SW480 (cell line): Measurements from ENCODE around the gene DIAPH1.

Source experiments
- DNase-seq: peaks from one replicate; pipeline ENCODE4 v3.0.0-alpha.2; 2016; ENCODE audit warnings: low spot score

Gene DIAPH1

DNA sequence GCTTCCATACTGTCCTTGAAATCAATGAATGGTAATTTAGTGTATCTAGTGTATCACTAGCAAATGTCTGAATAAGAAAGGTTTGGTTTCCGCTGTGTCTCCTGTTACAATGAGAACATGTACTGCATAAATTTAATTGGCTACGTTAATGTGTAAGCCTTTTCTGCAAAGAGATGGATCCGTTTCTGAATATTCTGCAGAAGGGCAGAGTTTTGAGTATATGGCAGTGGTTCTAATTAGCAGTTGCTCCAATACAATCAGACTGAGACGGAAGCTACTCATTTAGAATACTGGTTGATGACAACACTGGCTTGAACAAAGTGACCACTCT lies 134.5 kb downstream of the DIAPH1 start:
- no peak for DNase-seq

- no peak for DNase-seq
These were observed 134.9 kb downstream of the DIAPH1 start for GRCh38 chr5:141483902-141484301.

DNA sequence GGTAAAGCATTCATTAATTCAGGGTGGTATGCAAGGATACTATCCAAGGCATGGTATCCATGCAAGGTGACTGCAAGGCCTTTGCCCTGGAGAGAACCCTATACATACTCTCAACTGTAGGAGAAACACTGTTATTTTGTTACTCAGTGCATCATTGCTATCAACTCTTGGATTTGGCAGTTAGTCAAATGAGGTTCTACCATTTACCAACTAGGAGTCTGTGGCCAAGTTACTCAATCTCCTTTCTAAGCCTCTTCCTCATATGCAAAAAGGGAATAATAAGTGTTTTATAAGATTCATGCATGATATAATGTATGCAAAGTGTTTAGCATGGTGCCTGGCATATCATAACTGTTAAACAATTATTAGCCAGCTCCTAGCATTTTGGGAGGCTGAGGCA lies 139.0 kb downstream of the DIAPH1 start:
- no peak for DNase-seq

DNA sequence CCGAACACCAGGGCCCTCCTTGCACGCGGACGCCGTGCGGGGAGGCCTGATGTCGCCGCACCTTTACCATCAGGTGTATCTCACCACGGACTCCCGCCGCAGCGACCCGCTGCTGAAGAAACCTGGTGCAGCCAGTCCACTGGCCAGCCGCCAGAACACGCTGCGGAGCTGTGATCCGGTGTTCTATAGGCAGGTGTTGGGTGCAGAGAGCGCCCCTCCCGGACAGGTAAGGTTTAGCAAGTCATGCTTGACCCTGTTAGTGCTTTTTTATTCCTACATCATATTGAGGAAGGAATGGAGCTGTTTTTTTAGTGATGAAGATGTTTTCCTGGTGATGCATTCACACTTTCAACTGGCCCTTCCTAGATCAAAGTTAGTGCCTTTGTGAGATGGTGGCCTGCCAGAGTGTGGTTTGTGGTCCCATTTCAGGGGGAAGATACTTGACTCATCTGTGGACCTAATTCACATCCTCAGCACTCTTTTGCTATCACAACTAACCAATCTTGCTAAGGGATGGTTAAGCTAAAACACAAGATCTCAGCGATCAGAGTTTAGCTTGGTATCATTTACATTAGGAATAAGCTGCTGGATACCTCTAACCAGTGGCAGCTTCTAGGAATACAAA lies 140.4 kb downstream of the DIAPH1 start:
- no peak for DNase-seq

DNA sequence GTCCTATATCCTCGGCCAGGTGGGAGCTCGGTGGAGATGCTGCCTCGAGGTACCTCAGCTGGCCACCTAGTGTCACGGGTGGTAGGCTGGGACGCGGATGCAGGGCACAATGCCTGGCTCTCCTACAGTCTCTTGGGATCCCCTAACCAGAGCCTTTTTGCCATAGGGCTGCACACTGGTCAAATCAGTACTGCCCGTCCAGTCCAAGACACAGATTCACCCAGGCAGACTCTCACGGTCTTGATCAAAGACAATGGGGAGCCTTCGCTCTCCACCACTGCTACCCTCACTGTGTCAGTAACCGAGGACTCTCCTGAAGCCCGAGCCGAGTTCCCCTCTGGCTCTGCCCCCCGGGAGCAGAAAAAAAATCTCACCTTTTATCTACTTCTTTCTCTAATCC lies 141.0 kb downstream of the DIAPH1 start:
- no peak for DNase-seq

GRCh38 chr5:141477044-141477575 lies 141.7 kb downstream of the DIAPH1 start:
- DNase-seq, result no peak

GRCh38 chr5:141476132-141476911 lies 142.5 kb downstream of the DIAPH1 start:
- no peak for DNase-seq

GRCh38 chr5:141475625-141476131 lies 143.1 kb downstream of the DIAPH1 start, which contains the start of gene PCDHGC3:
TSS of gene PCDHGC3 (plus strand) at chr5:141475966. CDS start at chr5:141476117, 151 bp downstream.
- DNase-seq, result peak; percentile 88

DNA sequence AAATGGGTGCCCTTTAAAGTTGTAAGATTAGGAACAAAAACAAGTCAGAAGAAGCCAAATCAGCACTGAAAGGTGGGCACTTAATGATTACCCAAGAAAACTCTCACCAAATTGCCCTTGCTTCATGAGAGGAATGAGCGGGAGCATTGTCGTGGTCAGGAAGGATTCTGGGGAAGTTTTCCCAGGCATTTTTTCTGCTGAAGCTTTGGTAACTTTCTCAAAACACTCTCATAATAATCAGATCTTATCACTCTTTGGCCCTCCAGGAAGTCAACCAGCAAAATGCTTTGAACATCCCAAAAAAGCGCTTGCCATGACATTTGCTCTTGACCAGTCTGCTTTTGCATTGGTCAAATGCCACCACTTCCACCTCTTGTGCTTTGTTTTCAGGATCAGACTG lies 153.4 kb downstream of the DIAPH1 start:
- no peak for DNase-seq
